Rectal smooth muscle tissue (tissue), 1 donor: ENCODE results near the gene ASMTL.
"Not testable (repeated sequence)": the region's sequence is repeated elsewhere in the genome, so short reads cannot be mapped to it uniquely, and the experiment has no call there.

ENCODE experiments used
- H3K27ac ChIP-seq: one replicate; pipeline ENCODE4 v1.7.0; 2013; ENCODE audit warnings: low read depth, low read length, inconsistent platforms
- H3K27me3 ChIP-seq: one replicate; pipeline ENCODE4 v1.7.0; 2013; ENCODE audit warnings: low read length; ENCODE audit not compliant: control insufficient read depth, insufficient read depth
- H3K36me3 ChIP-seq: one replicate; pipeline ENCODE4 v1.7.0; 2013; ENCODE audit warnings: low read length; ENCODE audit not compliant: control insufficient read depth, insufficient read depth
- H3K4me1 ChIP-seq: one replicate; pipeline ENCODE4 v1.7.0; 2013; ENCODE audit warnings: low read length; ENCODE audit not compliant: control insufficient read depth, insufficient read depth
- H3K4me3 ChIP-seq: one replicate; pipeline ENCODE4 v1.7.0; 2013; ENCODE audit warnings: low read length
- H3K9ac ChIP-seq: one replicate; pipeline ENCODE4 v1.7.0; 2013; ENCODE audit warnings: low read length

Gene ASMTL

DNA sequence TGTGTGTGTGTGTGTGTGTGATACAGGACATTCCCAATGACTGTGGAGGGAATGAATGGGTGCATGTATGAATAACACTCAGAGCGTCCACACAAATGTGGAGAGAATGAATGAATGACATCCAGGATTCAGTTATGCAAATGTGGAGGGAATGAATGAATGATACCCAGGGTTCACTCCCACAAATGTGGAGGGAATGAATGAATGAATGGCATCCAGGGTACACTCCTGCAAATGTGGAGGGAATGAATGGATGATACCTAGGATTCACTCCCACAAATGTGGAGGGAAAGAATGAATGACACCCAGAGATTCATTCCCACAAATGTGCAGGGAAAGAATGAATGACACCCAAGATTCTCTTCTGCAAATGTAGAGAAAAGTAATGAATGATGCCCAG lies 36.0 kb upstream of the ASMTL start:
- H3K27me3 ChIP-seq: no peaks in the 10 kb centered on the region
- H3K36me3 ChIP-seq: no peaks in the 10 kb centered on the region
- no peaks in the 10 kb centered on the region for H3K4me1 ChIP-seq
- H3K27ac ChIP-seq: no peak overlapping the region
- H3K9ac ChIP-seq: no peak overlapping the region
- H3K4me3 ChIP-seq: no peak overlapping the region

DNA sequence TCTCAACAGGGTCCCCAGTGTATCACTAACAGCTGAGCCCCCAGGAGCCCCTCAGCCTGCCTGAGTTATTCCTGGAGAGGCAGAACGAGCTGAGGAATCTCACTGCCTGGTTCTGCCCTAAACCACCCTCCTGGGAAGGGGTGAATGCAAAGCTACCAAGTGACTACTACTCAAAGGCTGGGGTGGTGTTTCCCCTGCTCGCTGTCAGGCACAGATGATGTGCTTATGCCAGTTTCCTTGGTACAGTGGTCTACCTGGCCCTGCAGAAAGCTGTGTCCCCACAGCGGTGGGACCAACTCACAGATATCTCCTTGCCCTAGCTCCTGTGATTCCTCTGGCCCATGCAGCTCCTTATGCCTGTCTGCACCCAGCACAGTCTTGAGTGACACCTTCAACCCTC lies 35.4 kb upstream of the ASMTL start:
- H3K4me1 ChIP-seq: no peaks in the 10 kb centered on the region
- H3K36me3 ChIP-seq: no peaks in the 10 kb centered on the region
- H3K27ac ChIP-seq: no peak overlapping the region
- no peak overlapping the region for H3K4me3 ChIP-seq
- H3K27me3 ChIP-seq: no peaks in the 10 kb centered on the region
- H3K9ac ChIP-seq: no peak overlapping the region

DNA sequence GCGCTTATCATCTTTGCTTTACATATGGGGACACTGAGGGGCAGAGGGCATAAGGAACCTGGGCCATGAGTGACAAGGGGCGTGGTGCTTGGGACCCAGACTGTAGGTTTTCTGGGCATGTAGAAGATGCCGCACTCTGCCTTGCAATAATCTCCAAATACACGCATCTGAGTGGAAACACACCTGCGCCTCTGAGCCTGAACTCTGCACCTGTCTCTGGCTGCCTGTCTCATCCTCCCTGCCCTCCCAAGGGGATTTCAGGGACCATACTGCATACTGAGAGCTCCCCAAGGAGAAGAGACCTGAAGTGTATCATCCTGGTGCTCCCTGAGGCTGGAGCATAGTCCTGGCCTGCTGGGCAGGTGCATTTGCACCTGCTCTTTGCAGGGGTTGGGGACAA lies 34.7 kb upstream of the ASMTL start:
- Histone ChIP-seq H3K4me1 (no peaks in the 10 kb centered on the region), H3K4me3 (no peak overlapping the region), H3K9ac (no peak overlapping the region), H3K36me3 (no peaks in the 10 kb centered on the region), H3K27me3 (no peaks in the 10 kb centered on the region), H3K27ac (no peak overlapping the region)

DNA sequence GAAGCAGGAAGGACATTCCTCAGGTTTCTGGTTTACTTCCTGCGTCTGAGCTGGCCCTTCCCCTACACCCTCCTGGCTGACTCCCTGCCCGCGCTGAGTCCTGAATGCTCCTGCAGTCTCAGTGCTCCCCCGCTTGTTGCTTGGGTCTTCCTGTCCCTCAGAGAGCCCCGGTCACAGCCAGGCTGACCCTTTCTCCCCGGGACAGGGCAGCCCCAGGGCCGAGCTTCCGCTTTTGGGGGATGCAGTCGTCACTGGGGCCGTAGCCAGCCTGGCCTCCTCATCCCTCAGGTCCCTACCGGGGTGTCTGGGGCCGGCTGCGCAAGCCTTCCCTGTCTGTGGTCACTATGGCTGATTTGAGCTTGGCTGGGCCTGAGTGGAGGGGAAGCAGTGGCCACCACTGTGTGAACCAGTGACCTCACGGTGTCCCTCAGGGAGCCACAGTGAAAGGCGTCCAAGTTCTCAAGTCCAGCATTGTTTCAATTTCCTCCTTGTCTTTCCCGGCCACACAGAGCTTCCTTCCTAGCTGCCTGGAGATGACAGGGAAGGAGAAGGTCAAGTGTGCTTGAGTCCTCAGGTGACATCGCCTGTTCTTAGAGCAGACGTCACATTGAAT lies 34.1 kb upstream of the ASMTL start:
- H3K4me3 ChIP-seq: no peak overlapping the region
- H3K9ac ChIP-seq: no peak overlapping the region
- no peak overlapping the region for H3K27ac ChIP-seq
- H3K27me3 ChIP-seq: no peaks in the 10 kb centered on the region
- H3K4me1 ChIP-seq: no peaks in the 10 kb centered on the region
- H3K36me3 ChIP-seq: no peaks in the 10 kb centered on the region

DNA sequence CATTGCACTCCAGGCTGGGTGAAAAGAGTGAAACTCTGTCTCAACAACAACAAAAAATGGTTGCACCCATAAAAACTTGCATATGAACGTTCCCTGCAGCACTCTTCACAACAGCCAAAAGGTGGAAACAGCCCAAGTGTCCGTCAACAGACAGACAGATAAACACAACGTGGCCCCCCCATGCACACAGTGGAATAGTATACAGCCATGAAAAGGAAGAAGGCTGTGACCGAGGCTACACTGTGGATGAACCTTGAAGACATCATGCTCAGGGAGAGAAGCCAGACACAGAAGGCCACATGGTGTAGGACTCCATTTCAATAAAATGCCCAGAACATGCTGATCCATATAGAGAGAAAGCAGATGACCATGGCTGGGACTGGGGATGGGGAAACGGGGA lies 33.5 kb upstream of the ASMTL start:
- Histone ChIP-seq H3K4me1 (no peaks in the 10 kb centered on the region), H3K9ac (no peak overlapping the region), H3K4me3 (no peak overlapping the region), H3K27ac (no peak overlapping the region), H3K27me3 (no peaks in the 10 kb centered on the region), H3K36me3 (no peaks in the 10 kb centered on the region)

DNA sequence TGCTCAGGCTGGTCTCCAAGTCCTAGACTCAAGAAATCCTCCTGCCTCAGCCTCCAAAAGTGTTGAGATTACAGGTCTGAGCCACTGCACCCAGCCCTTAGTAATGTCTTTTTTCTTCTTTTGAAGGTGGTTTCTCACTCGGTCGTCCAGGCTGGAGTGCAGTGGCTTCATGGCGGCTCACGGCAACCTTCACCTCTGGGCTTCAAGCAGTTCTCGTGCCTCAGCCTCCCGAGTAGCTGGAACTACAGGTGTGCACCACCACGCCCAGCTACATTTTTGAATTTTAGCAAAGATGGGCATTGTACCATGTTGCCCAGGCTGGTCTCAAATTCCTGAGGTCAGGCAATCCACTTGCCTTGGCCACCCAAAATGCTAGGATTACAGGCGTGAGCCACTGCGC lies 32.3 kb upstream of the ASMTL start:
- H3K27ac ChIP-seq: no peak overlapping the region
- no peak overlapping the region for H3K9ac ChIP-seq
- no peaks in the 10 kb centered on the region for H3K27me3 ChIP-seq
- H3K4me1 ChIP-seq: no peaks in the 10 kb centered on the region
- H3K36me3 ChIP-seq: no peaks in the 10 kb centered on the region
- H3K4me3 ChIP-seq: no peak overlapping the region

DNA sequence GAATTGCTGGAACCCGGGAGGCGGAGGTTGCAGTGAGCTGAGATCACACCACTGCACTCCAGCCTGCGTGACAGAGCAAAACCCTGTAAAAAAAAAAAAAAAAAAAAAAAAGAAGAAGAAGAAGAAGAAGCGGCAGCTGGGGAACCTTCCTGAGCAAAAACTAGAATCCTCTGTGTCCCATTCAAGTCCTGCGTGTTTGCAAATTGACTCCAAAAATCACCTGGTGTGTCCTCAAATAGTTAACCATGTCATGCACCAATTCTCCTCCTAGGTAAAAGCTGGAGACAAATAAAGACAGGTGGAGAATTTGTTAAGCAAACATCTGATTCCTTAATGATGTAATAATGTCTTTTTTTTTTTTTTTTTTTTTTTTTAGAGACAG lies 31.9 kb upstream of the ASMTL start:
- Histone ChIP-seq H3K4me3 (no peak overlapping the region), H3K9ac (no peak overlapping the region), H3K36me3 (no peaks in the 10 kb centered on the region), H3K27me3 (no peaks in the 10 kb centered on the region), H3K27ac (no peak overlapping the region), H3K4me1 (no peaks in the 10 kb centered on the region)

DNA sequence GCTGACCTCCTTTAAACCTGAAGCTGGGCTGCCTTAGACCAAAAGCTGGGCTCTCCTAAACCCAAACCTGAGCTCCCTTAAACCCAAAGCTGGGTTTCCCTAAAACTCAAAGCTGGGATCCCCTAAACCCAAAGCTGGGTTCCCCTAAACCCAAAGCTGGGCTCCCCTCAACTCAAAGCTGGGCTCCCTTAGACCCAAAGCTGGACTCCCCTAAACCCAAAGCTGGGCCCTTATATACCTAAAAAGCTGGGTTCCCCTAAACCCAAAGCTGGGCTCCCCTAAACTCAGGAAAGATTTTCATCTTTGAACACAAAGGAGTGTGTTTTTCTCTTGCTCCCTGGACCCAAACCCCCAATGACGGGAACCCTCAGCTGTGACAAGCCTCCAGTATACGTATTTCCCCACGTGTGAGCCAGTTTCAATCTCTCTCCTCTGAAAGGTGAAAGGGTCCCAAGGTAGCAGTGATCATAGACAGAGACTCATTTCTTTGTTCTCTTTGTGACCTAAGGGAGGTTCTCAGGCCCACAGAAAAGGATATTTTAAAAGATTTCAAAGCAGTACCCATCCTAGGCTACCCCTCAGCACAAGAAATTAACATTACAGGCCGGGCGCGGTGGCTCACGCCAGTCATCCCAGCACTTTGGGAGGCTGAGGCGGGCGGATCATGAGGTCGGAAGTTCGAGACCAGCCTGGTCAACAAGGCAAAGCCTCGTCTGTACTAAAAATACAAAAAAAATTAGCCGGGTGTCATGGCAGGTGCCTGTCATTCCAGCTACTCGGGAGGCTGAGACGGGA lies 31.3 kb upstream of the ASMTL start:
- Histone ChIP-seq H3K27me3 (no peaks in the 10 kb centered on the region), H3K27ac (no peak overlapping the region), H3K4me1 (no peaks in the 10 kb centered on the region)

DNA sequence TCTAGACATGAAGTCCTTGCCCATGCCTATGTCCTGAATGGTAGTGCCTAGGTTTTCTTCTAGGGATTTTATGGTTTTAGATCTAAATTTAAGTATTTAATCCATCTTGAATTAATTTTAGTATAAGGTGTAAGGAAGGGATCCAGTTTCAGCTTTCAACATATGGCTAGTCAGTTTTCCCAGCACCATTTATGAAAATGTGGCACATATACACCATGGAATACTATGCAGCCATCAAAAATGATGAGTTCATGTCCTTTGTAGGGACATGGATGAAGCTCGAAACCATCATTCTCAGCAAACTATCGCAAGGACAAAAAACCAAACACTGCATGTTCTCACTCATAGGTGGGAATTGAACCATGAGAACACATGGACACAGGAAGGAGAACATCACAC lies 29.8 kb upstream of the ASMTL start:
- H3K36me3 ChIP-seq, H3K9ac ChIP-seq, H3K4me1 ChIP-seq, H3K27me3 ChIP-seq, H3K4me3 ChIP-seq, H3K27ac ChIP-seq: not testable (repeated sequence)

More for the DNA sequence above, 31.3 kb upstream of the ASMTL start:
- H3K36me3 ChIP-seq: no peaks in the 10 kb centered on the region
- no peak overlapping the region for H3K4me3 ChIP-seq
- H3K9ac ChIP-seq: no peak overlapping the region

DNA sequence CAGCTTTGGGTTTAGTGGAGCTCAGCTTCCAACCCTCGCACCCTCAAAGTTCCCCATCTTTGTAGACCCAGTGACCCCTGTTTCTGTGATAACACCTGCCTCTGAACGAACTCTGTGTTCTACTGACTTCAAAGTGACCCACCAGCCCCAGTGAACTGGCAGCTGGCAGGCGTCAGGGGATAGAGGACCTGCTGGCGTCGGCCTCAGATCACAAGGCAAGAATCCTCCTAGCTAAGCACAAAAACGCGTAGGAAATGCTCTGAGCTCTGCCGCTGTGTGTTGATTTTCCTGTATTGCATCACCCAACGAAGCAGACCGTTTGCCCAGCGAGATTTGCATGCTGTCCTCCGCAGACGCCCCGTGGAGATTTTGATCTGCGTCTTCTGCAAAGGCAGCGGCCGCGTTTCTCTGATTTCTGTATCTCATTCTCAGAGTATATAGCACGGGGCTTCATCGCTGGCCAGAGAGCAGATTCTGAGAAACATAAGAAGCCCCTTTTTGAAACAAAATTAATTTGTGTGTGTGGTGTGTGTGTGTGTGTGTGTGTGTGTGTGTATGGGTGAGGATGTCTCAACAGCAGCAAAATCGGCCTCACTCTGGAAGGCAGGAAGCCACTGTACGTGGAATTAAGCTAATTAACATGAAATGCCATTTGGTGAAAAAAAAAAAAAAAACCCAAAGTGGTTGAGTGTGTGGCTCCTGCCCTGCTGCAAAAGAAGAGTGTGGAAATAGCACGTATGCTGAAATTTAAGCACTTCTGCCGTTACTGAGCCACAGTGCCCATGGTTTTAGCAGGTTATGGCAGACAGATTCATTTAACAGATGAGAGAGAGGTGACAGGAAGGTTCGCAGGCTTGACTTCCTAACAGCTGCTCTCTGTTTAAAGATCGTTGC lies 29.2 kb upstream of the ASMTL start:
- H3K4me3 ChIP-seq: no peak overlapping the region
- no peak overlapping the region for H3K27ac ChIP-seq
- H3K4me1 ChIP-seq: no peaks in the 10 kb centered on the region
- no peak overlapping the region for H3K9ac ChIP-seq
- no peaks in the 10 kb centered on the region for H3K27me3 ChIP-seq
- no peaks in the 10 kb centered on the region for H3K36me3 ChIP-seq

DNA sequence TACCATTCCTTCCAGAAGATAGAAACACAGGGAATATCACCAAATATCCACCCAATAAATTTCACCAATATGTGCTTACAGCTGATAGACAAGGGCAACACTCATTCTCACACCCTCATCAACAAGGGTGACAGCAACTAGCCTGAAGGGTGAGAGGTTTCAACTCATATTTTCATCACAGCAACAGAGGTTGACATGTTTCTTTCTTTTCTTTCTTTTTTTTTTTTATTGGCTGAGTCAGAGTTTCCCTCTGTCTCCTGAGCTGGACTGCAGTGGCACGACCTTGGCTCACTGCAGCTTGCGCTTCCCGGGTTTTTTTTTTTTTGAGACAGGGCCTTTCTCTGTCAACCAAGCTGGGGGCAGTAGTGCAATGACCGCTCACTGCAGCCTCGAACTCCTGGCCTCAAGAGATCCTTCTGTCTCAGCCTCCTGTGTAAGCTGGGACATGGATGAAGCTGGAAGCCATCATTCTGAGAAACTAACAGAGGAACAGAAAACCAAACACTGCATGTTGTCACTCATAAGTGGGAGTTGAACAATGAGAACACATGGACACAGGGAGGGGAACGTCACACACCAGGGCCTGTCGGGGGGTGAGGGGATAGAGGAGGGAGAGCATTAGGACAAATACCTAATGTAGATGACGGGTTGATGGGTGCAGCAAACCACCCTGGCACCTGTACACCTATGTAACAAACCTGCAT lies 27.5 kb upstream of the ASMTL start:
- no peak overlapping the region for H3K9ac ChIP-seq
- no peak overlapping the region for H3K4me3 ChIP-seq
- no peak overlapping the region for H3K27ac ChIP-seq
- H3K4me1 ChIP-seq: no peaks in the 10 kb centered on the region
- H3K36me3 ChIP-seq: no peaks in the 10 kb centered on the region
- no peaks in the 10 kb centered on the region for H3K27me3 ChIP-seq

DNA sequence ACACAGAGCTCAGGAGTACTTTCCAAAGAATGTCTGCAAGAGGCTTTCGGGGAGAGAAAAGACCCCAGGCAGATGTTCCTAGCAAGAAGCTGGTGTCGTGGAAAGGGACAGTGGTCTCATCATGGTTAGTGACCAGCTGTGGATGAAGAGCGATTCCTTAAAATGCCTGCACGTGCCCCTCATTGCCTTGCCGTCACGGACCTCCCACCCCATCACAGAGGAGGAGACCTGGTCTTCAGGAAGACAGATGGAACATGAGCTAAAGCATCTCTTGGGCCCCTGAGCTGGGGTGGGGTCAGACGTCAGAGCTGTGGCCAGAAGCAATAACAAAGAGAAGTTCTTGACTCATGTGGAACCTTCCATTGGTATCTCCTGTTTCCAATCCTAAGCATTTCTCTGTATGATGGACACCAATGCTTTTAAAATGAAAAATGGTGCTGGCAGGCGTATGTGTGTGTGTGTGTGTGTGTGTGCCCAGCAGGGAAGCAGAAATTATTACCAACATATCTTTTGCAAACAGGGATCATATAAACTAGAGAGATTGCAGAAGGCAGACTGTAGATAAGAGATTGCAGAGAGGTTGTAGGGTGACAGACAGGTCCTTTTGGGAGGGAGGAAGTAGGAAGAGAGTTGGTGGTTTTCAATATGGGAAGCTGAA lies 25.2 kb upstream of the ASMTL start:
- no peak overlapping the region for H3K27ac ChIP-seq
- H3K36me3 ChIP-seq: no peaks in the 10 kb centered on the region
- no peak overlapping the region for H3K9ac ChIP-seq
- H3K4me3 ChIP-seq: no peak overlapping the region
- H3K4me1 ChIP-seq: no peaks in the 10 kb centered on the region
- H3K27me3 ChIP-seq: no peaks in the 10 kb centered on the region
